Tibial artery (tissue), 4 donors: ENCODE measurements around the gene RABGAP1L.

Source experiments
- DNase-seq, 2 donors: peaks; one replicate each; pipeline ENCODE4 v3.0.0-alpha.2; 2019
- H3K27ac ChIP-seq, 2 donors: fragments of 200-600 bp; sonication (generic) in 1 of 2; 1 replicate in 1 of 2; 2 replicates in 1 of 2; pipeline ENCODE4 v1.5.1; 2018 to 2019; ENCODE audit warnings: mild to moderate bottlenecking in 1 of 2
- H3K27me3 ChIP-seq, 2 donors: fragments of 200-600 bp; sonication (generic) in 1 of 2; one replicate each; pipeline versions ENCODE4 v1.5.1 to v1.6.0; 2016 to 2019
- H3K36me3 ChIP-seq, 3 donors: fragments of 200-600 bp; sonication (generic) in 2 of 3; one replicate each; pipeline ENCODE4 v1.5.1; 2016 to 2019; ENCODE audit warnings: mild to moderate bottlenecking in 2 of 3
- H3K4me1 ChIP-seq, 4 donors: fragments of 200-600 bp; sonication (generic) in 2 of 4; 1 replicate in 3 of 4; 2 replicates in 1 of 4; pipeline ENCODE4 v1.5.1; 2016 to 2019
- H3K4me3 ChIP-seq, 2 donors: fragments of 200-600 bp; sonication (generic) in 1 of 2; 1 replicate in 1 of 2; 2 replicates in 1 of 2; pipeline ENCODE4 v1.5.1; 2018 to 2019; ENCODE audit warnings: mild to moderate bottlenecking in 2 of 2
- H3K9me3 ChIP-seq, 3 donors: fragments of 200-600 bp; sonication (generic) in 1 of 3; one replicate each; pipeline ENCODE4 v1.5.1; 2016 to 2019
- intact Hi-C: fragments of 100-400 bp; cut with DNase I; formaldehyde crosslinking; loops from one replicate; pipeline ENCODE4 v1.15.0; 2023; ENCODE audit warnings: low total_unique reads
- TF ChIP-seq, protein P1 (sequence below), 2 experiments: fragments of 200-600 bp in 1 of 2; fragments of 450-650 bp in 1 of 2; IDR thresholded peaks; one replicate each; pipeline ENCODE4 v1.5.1; 2017 to 2019; ENCODE audit warnings: antibody characterized with exemption in 2 of 2, mild to moderate bottlenecking in 1 of 2, moderate library complexity in 1 of 2

Gene RABGAP1L

DNA sequence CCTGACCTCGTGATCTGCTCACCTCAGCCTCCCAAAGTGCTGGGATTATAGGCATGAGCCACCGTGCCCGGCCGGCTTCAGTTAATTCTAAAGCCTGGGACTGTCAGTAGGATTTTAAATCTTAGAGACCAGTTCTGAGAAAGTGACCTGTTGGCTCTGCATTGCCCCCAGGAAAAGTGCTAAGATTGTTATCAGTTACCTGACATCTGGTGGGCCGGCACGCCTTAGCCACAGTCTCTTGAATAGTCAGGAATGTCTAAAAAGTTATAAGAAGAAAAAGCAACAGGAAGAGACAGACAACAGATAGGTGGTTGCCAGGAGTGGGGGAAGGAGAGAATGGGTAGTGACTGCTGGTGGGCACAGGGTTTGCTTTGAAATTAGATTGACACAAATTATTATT, 35.1 kb downstream of the RABGAP1L start:
- Histone ChIP-seq H3K4me3 (no peak overlapping the region), H3K4me1 (peaks cover 0 to 3% (median 0%) of the 10 kb centered on the region in 4 donors), H3K27me3 (no peaks in the 10 kb centered on the region), H3K9me3 (no peaks in the 10 kb centered on the region), H3K27ac (no peak overlapping the region), H3K36me3 (no peaks in the 10 kb centered on the region)
- DNase-seq: no peak
- TF ChIP-seq, protein P1, sequence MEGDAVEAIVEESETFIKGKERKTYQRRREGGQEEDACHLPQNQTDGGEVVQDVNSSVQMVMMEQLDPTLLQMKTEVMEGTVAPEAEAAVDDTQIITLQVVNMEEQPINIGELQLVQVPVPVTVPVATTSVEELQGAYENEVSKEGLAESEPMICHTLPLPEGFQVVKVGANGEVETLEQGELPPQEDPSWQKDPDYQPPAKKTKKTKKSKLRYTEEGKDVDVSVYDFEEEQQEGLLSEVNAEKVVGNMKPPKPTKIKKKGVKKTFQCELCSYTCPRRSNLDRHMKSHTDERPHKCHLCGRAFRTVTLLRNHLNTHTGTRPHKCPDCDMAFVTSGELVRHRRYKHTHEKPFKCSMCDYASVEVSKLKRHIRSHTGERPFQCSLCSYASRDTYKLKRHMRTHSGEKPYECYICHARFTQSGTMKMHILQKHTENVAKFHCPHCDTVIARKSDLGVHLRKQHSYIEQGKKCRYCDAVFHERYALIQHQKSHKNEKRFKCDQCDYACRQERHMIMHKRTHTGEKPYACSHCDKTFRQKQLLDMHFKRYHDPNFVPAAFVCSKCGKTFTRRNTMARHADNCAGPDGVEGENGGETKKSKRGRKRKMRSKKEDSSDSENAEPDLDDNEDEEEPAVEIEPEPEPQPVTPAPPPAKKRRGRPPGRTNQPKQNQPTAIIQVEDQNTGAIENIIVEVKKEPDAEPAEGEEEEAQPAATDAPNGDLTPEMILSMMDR (IDR thresholded peaks at IDR 0.05): no peak
- intact Hi-C loops: no loop called here

DNA sequence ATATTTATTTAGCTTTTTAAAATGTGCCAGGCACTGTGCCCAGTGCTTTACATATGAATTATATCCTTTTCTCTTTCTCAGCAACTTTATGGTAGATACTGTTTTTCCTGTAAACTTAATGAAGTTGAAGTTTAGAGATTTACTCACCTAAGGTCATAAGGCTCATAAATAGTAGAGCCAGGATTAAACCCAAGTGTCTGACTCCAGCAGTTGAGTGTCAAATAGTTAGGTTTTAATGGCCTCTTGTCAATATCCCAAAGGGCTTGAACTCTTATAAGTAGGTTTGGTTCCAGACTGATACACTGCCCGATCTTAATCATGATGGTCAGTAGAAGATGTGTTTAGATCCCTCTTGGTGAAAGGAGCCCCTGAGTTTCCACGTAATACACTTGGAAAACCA, 37.8 kb downstream of the RABGAP1L start:
- TF ChIP-seq, protein P1 (IDR thresholded peaks at IDR 0.05): no peak
- Histone ChIP-seq H3K27ac (no peak overlapping the region), H3K4me3 (no peak overlapping the region), H3K36me3 (no peaks in the 10 kb centered on the region), H3K27me3 (no peaks in the 10 kb centered on the region), H3K9me3 (no peaks in the 10 kb centered on the region), H3K4me1 (no peaks in the 10 kb centered on the region)
- DNase-seq: no peak
- intact Hi-C loops: no loop called here

DNA sequence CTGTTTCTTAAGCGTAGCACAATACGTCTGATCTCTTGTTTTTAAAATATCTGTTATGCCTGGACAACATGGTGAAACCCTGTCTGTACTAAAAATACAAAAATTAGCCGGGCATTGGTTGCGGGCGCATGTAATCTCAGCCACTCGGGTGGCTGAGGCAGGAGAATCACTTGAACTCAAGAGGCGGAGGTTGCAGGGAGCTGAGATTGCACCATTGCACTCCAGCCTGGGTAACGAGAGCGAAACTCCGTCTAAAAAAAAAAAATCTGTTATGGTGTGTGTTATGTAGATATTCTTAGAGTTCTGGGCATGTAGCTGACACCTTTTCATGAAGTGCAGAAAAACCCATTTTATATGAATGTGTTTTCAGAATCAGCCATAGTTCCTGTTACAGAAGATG, 38.2 kb downstream of the RABGAP1L start:
- no peak for DNase-seq
- intact Hi-C loops: no loop called here
- no peaks in the 10 kb centered on the region for H3K36me3 ChIP-seq
- H3K9me3 ChIP-seq: no peaks in the 10 kb centered on the region
- no peaks in the 10 kb centered on the region for H3K4me1 ChIP-seq
- H3K27ac ChIP-seq: no peak overlapping the region
- TF ChIP-seq, protein P1 (IDR thresholded peaks at IDR 0.05): no peak
- no peak overlapping the region for H3K4me3 ChIP-seq
- H3K27me3 ChIP-seq: no peaks in the 10 kb centered on the region

DNA sequence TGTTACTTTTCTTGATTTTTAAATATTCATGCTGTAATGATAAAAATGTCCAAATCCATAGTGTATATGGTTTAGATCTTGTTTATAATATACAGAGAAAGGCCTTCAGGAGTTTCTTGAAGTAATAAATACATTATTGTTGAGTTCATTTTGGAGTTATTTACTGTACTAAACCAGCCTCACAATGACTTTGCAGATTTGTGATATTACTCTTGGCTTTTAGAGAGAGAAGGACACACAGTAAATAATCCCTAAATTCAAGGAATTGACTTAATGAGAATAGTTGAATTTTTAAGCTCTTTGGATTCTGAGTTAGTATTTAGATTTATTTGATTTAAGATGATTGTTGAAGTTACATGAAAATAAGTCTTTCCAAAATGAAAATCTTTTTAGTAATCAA, 38.9 kb downstream of the RABGAP1L start:
- intact Hi-C loops: no loop called here
- H3K4me3 ChIP-seq: no peak overlapping the region
- no peak for DNase-seq
- peaks cover 0 to 1% (median 0%) of the 10 kb centered on the region in 3 donors for H3K9me3 ChIP-seq
- no peaks in the 10 kb centered on the region for H3K36me3 ChIP-seq
- TF ChIP-seq, protein P1 (IDR thresholded peaks at IDR 0.05): no peak
- no peaks in the 10 kb centered on the region for H3K4me1 ChIP-seq
- no peaks in the 10 kb centered on the region for H3K27me3 ChIP-seq
- H3K27ac ChIP-seq: no peak overlapping the region

DNA sequence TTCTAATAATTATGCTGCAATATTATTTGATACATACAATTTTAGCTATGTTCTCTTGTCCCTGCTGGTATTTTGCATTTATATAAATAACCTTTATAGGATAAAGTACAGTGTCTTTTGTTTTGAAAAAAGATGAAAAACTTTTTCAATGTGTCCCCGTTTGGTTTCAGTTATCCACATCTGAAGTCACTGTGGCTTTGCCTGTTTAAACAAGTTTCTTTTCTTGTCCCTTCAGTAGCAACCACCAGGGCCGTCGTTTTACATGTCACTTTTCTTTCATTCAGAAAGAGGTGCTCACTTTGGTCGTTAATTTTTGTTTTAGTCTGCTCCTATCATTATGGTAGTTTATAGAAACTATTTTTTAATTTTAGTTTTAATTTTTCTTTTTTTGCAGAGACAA, 41.4 kb downstream of the RABGAP1L start:
- no peak for DNase-seq
- Histone ChIP-seq H3K27me3 (no peaks in the 10 kb centered on the region), H3K4me1 (no peaks in the 10 kb centered on the region), H3K36me3 (no peaks in the 10 kb centered on the region), H3K27ac (no peak overlapping the region), H3K4me3 (no peak overlapping the region), H3K9me3 (peaks cover 0 to 5% (median 0%) of the 10 kb centered on the region in 3 donors)
- intact Hi-C loops: no loop called here
- TF ChIP-seq, protein P1 (IDR thresholded peaks at IDR 0.05): no peak

DNA sequence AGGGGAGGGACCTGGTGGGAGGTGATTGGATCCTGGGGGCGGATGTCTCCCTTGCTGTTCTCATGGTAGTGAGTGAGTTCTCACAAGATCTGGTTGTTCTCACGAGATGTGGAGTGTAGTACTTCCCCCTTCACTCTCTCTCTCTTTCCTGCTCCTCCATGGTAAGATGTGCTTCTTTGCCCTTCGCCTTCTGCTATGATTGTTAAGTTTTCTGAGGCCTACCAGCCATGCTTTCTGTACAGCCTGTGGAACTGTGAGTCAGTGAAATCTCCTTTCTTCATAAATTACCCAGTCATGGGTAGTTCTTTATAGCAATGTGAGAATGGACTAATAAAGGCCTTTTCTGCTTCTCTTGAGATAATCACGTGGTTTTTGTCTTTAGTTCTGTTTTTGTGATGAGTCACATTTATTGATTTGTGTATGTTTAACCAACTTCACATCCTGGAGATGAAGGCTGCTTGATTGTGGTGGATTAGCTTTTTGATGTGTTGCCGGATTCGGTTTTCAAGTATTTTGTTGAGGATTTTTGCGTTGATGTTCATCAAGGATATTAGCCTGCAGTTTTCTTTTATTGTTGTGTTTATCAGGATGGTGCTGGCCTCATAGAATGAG, 45.5 kb downstream of the RABGAP1L start:
- no peak for DNase-seq
- H3K36me3 ChIP-seq: no peaks in the 10 kb centered on the region
- TF ChIP-seq, protein P1 (IDR thresholded peaks at IDR 0.05): no peak
- peaks cover 0 to 5% (median 0%) of the 10 kb centered on the region in 3 donors for H3K9me3 ChIP-seq
- intact Hi-C loops: no loop called here
- H3K4me1 ChIP-seq: peaks cover 0 to 4% (median 0%) of the 10 kb centered on the region in 4 donors
- no peak overlapping the region for H3K4me3 ChIP-seq
- no peak overlapping the region for H3K27ac ChIP-seq
- no peaks in the 10 kb centered on the region for H3K27me3 ChIP-seq
